GM12878 (cell line): ENCODE measurements around the gene HSBP1L1. TPM values are rescaled to one million over a fixed set of nuclear protein-coding genes. Genes with fewer than 3 reads are reported as not detected.

ENCODE experiments used
- ATAC-seq: fragments of 200-7000 bp; cut with Tn5 transposase; 3 replicates; pipeline ENCODE4 v1.9.1; 2020; ENCODE audit warnings: mild to moderate bottlenecking, moderate library complexity
- BruUV-seq: library from RNA; stranded (reverse); fragments of 400-500 nt; replicated peaks from 2 replicates; lab custom pipeline; 2021; lab: Mats Ljungman, UMichigan
- CTCF ChIA-PET: fragments of 300-600 bp; sonication (Branson Sonifier 250); formaldehyde crosslinking; extraction: SDS; loops from one replicate; lab custom pipeline; 2021; ENCODE audit warnings: inconsistent platforms; lab: Yijun Ruan, JAX
- POLR2A ChIA-PET: fragments of 350-600 bp; formaldehyde crosslinking; extraction: SDS; loops from one replicate; lab custom pipeline; 2021; ENCODE audit warnings: inconsistent platforms; lab: Charles Lee
- RAD21 ChIA-PET: fragments of 300-600 bp; sonication (Branson Sonifier 250); formaldehyde crosslinking; loops from one replicate; lab custom pipeline; 2023; ENCODE audit warnings: antibody characterized with exemption; ENCODE audit not compliant: unreplicated experiment; lab: Charles Lee
- SMC1A ChIA-PET: fragments of 300-600 bp; sonication (Branson Sonifier 250); formaldehyde crosslinking; loops from one replicate; lab custom pipeline; 2023; ENCODE audit not compliant: unreplicated experiment, uncharacterized antibody; lab: Charles Lee
- DNase-seq: peaks from one replicate; pipeline ENCODE4 v3.0.0-alpha.2; 2011; ENCODE audit warnings: low read depth, low spot score
- FAIRE-seq: peaks from 3 replicates; lab custom pipeline; 2011; peaks lifted over from hg19 to GRCh38; lab: Jason Lieb, UNC
- H2AFZ ChIP-seq: 2 replicates; pipeline ENCODE4 v1.6.0; 2011; ENCODE audit warnings: low read depth, low read length, control low read depth; ENCODE audit not compliant: control insufficient read depth
- H3K27ac ChIP-seq: 2 replicates; pipeline ENCODE4 v1.5.1; 2011; ENCODE audit warnings: control low read depth; ENCODE audit not compliant: control insufficient read depth, insufficient read depth
- H3K27me3 ChIP-seq, 2 experiments: replicated peaks in 1 of 2; 2 replicates each; pipeline versions ENCODE4 v1.6.0 to v1.6.1; 2011; ENCODE audit warnings: low read length in 1 of 2; ENCODE audit not compliant: control insufficient read depth in 2 of 2, insufficient read depth in 2 of 2
- H3K36me3 ChIP-seq, 2 experiments: 2 replicates each; pipeline ENCODE4 v1.5.1; 2011; ENCODE audit warnings: low read length in 1 of 2; ENCODE audit not compliant: control insufficient read depth in 2 of 2, insufficient read depth in 2 of 2
- H3K4me1 ChIP-seq: 2 replicates; pipeline ENCODE4 v1.6.1; 2011; ENCODE audit warnings: mild to moderate bottlenecking, low read length, moderate library complexity, mixed read lengths; ENCODE audit not compliant: control insufficient read depth, insufficient read depth
- H3K4me2 ChIP-seq: 2 replicates; pipeline ENCODE4 v1.6.0; 2011; ENCODE audit warnings: control low read depth; ENCODE audit not compliant: control insufficient read depth, insufficient read depth
- H3K4me3 ChIP-seq: fragments of 200-600 bp; sonication (generic); 2 replicates; pipeline ENCODE4 v1.5.1; 2016
- H3K79me2 ChIP-seq: 2 replicates; pipeline ENCODE4 v1.6.0; 2011; ENCODE audit warnings: low read length; ENCODE audit not compliant: control insufficient read depth, insufficient read depth
- H3K9ac ChIP-seq: 2 replicates; pipeline ENCODE4 v1.8.0; 2011; ENCODE audit warnings: low read length, control low read depth, mixed read lengths; ENCODE audit not compliant: control insufficient read depth, insufficient read depth
- H3K9me3 ChIP-seq: replicated peaks from 3 replicates; pipeline ENCODE4 v1.5.1; 2011; ENCODE audit warnings: mild to moderate bottlenecking, low read length; ENCODE audit not compliant: control insufficient read depth, insufficient read depth
- H4K20me1 ChIP-seq: 2 replicates; pipeline ENCODE4 v1.6.0; 2011; ENCODE audit not compliant: control insufficient read depth, insufficient read depth
- BACH1 ChIP-seq: fragments of 450-650 bp; IDR thresholded peaks from 2 replicates; pipeline ENCODE4 v1.6.1; 2017; ENCODE audit warnings: mild to moderate bottlenecking, borderline replicate concordance
- KAT2A ChIP-seq: conservative IDR thresholded peaks from 2 replicates; pipeline ENCODE4 v1.6.1; 2011; ENCODE audit warnings: low read depth, low read length; ENCODE audit not compliant: control insufficient read depth
- POLR2A ChIP-seq: IDR thresholded peaks from 2 replicates; pipeline ENCODE4 v1.6.1; 2011; ENCODE audit warnings: low read depth, mild to moderate bottlenecking, low read length
- ZZZ3 ChIP-seq: IDR thresholded peaks from 2 replicates; pipeline ENCODE4 v1.6.1; 2011; ENCODE audit warnings: low read depth; ENCODE audit not compliant: control insufficient read depth, insufficient read length
- WGBS: methylation state at CpG from one replicate; pipeline ENCODE4 v1.1.6; 2016; ENCODE audit warnings: low lambda C conversion rate; ENCODE audit not compliant: insufficient replicate concordance, insufficient coverage; ENCODE audit errors: missing lambda C conversion rate; 5-methylcytosine and 5-hydroxymethylcytosine counted together
- in situ Hi-C: fragments of 300-500 bp; cut with MboI; formaldehyde crosslinking; loops from 9 replicates; pipeline ENCODE4 v1.14.3; 2018; ENCODE audit warnings: mixed read lengths
- intact Hi-C: fragments of 100-400 bp; cut with micrococcal nuclease; formaldehyde crosslinking; loops from one replicate; pipeline ENCODE4 v1.14.2; 2022; ENCODE audit not compliant: unreplicated experiment
- polyA plus RNA-seq, 11 experiments: library from polyadenylated mRNA; depleted of rRNA in 4 of 11; unstranded in 6 of 11; stranded (reverse) in 5 of 11; fragments of >200 nt; fragmentation: Nextera tagmentation in 4 of 11; fragmentation: Illumina TruSeq in 1 of 11; extraction: Ambion mirVana in 4 of 11; extraction: Trizol in 1 of 11; gene quantifications; 1 replicate in 1 of 11; 2 replicates in 10 of 11; pipeline versions ENCODE4 v1.2.1 to v1.2.3, GENCODE V29; 2011 to 2016; ENCODE audit warnings: inconsistent platforms in 2 of 11, missing spikeins in 2 of 11, low read depth in 1 of 11
- total RNA-seq, 4 experiments: library from RNA; depleted of rRNA in 3 of 4; stranded (reverse); fragments of >200 nt in 3 of 4; fragmentation: Illumina TruSeq in 1 of 4; extraction: Trizol in 1 of 4; gene quantifications; 2 replicates each; pipeline versions ENCODE4 v1.2.1 to v1.2.3, GENCODE V29; 2013 to 2021
- TF ChIP-seq, protein P1 (sequence below): IDR thresholded peaks from 2 replicates; pipeline ENCODE4 v1.6.1; 2012; ENCODE audit warnings: low read depth, low read length, improper control_type of control experiment

HSBP1L1 gene
- total and polyA plus RNA-seq, 10 of the 15 experiments (the other 5 are each of a cell fraction or from before 2014, with no cell fraction given) = 0.97 to 14.0 (median 6.9) TPM; not detected in 1

- 0 out of 2 replicates have a peak, but pooled peaks have one; percentile 28 for TF ChIP-seq BACH1
- TF ChIP-seq, protein P1, sequence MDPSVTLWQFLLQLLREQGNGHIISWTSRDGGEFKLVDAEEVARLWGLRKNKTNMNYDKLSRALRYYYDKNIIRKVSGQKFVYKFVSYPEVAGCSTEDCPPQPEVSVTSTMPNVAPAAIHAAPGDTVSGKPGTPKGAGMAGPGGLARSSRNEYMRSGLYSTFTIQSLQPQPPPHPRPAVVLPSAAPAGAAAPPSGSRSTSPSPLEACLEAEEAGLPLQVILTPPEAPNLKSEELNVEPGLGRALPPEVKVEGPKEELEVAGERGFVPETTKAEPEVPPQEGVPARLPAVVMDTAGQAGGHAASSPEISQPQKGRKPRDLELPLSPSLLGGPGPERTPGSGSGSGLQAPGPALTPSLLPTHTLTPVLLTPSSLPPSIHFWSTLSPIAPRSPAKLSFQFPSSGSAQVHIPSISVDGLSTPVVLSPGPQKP = no peak
These were observed at the start of gene HSBP1L1 (continued) for GRCh38 chr18:79964330-79965118.

DNA sequence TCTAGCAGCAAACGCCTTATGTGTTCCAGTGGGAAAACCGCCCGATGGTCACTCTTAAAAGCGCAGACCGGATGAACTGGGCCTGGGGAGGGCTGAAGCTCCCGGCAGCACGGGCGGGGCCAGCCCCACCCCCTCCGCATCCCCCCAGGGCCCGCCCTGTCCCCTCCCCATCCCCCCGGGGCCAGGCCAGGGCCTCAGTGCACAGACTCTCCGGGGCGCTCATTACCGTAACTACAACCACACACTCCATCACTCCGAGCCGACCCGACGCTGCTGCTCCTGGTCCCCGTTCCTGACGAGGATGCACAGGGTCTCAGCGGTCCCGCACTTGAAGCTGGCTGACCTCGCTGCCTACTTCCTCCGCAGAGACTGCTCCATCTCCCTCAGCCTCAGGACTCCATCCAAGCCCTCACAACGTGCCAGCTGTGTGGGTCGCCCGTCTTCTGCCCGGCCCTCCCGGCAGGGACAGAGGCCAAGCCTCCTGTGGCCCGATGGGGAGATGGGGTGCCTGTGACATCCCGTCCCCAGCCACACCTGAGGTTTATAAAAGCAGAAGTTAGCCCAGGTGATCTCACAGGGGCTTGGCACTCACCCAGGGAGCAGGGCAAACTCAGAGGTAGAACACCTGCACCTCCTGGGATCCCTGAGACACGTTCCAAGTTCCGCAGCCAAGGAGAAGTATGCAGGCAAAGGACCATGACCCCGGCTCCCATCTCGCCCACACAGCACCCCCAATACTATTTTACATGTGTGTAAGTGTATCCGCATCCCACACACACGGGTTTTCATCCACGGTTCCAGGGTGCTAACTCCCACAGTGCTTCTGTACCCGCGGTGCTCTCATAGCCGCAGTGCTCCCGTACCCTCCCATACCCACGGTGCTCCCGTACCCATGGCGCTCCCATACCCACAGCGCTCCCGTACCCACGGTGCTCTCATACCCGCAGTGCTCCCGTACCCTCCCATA lies 49.0 kb upstream of the HSBP1L1 start:
- in situ Hi-C loops = no loop called here
- H2AFZ ChIP-seq = no peak overlapping the region
- peaks cover 0 to 23% of the 10 kb centered on the region in 2 experiments; a peak in 3 of 4 replicates for H3K36me3 ChIP-seq
- H3K4me1 ChIP-seq = no peaks in the 10 kb centered on the region
- intact Hi-C loops = no loop called here
- peaks cover 5% of the 10 kb centered on the region; the same call in 1 of the 3 replicates for H3K9me3 ChIP-seq
- ChIA-PET SMC1A (no interaction called here), CTCF (no interaction called here), POLR2A (no interaction called here), RAD21 (no interaction called here)
- no peaks in the 10 kb centered on the region for H3K79me2 ChIP-seq
- no peak overlapping the region for H3K4me3 ChIP-seq
- no TSS peak for BruUV-seq
- no peak overlapping the region for H3K9ac ChIP-seq
- TF ChIP-seq ZZZ3 (no peak), POLR2A (peak; percentile 36; the same call in 1 of the 2 replicates), KAT2A (no peak)
- TF ChIP-seq, all 136 proteins: peak for 1
- H4K20me1 ChIP-seq = no peaks in the 10 kb centered on the region
- H3K27ac ChIP-seq = no peak overlapping the region
- no peak for DNase-seq
- no peak overlapping the region for H3K4me2 ChIP-seq
- H3K27me3 ChIP-seq = no peaks in the 10 kb centered on the region
- no peak for ATAC-seq
- no peak for FAIRE-seq
- 93% methylated on average over 40 of the region's 50 CpGs for WGBS
